ENCODE data around the gene C2orf49.

DNA sequence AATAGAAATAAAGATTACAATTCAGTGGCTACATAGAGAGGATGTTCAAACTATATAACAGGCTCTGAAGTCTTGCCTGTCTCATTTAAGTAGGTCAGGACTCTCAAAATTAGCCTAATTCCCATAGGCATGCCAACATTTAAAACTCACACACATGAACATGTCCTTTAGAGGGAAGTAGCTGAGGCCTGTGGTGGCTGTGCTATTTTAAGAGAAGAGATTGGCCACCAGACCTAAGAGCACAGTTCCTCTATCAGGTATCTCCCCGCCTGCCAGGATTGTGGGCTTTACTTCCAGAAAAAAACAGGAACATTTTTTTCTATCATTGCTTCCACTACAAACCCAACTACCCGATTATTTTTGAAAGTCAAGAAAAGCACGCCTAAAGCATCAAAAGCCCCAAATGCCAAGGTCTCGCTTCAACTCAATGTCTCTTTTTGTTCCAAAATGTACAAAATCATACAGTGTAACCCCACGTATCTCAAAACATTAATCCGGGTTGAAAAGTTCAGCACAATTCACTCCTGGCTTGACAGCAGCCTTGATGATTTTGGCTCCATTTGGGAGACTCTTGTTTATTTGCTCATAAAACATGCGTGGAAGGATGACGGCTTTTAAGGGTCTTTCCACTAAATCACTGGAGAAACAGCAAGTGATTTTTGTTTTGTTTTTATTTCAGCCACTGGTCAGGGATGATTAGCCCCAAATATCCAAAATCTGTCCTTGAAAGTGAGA is 46.3 kb downstream of the C2orf49 start:
- TF ChIP-seq, protein P1, sequence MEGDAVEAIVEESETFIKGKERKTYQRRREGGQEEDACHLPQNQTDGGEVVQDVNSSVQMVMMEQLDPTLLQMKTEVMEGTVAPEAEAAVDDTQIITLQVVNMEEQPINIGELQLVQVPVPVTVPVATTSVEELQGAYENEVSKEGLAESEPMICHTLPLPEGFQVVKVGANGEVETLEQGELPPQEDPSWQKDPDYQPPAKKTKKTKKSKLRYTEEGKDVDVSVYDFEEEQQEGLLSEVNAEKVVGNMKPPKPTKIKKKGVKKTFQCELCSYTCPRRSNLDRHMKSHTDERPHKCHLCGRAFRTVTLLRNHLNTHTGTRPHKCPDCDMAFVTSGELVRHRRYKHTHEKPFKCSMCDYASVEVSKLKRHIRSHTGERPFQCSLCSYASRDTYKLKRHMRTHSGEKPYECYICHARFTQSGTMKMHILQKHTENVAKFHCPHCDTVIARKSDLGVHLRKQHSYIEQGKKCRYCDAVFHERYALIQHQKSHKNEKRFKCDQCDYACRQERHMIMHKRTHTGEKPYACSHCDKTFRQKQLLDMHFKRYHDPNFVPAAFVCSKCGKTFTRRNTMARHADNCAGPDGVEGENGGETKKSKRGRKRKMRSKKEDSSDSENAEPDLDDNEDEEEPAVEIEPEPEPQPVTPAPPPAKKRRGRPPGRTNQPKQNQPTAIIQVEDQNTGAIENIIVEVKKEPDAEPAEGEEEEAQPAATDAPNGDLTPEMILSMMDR (IDR thresholded peaks at IDR 0.05; ENCODE audit: insufficient read depth, low read depth, low read length), result no peak
- no peak for TF ChIP-seq EZH2 (IDR thresholded peaks at IDR 0.05; ENCODE audit: insufficient read depth, low read length)
